Endodermal cell (in vitro differentiated cells): ENCODE results near the gene CTAGE9. TPM values are rescaled to one million over a fixed set of nuclear protein-coding genes. Genes with fewer than 3 reads are reported as not detected.

ENCODE experiments used
- DNase-seq: peaks from one replicate; pipeline ENCODE4 v3.0.0-alpha.2; 2017
- H3K27ac ChIP-seq: 2 replicates; pipeline ENCODE4 v1.5.1; 2013; ENCODE audit warnings: mild to moderate bottlenecking, low read depth, low read length, moderate library complexity
- H3K27me3 ChIP-seq: 2 replicates; pipeline ENCODE4 v1.6.1; 2013; ENCODE audit warnings: mild to moderate bottlenecking, low read length, moderate library complexity; ENCODE audit not compliant: insufficient read depth, control insufficient read depth, poor library complexity, severe bottlenecking
- H3K36me3 ChIP-seq: 2 replicates; pipeline ENCODE4 v1.7.0; 2013; ENCODE audit warnings: mild to moderate bottlenecking, low read length, moderate library complexity; ENCODE audit not compliant: control insufficient read depth, insufficient read depth
- H3K4me1 ChIP-seq: one replicate; pipeline ENCODE4 v1.7.0; 2013; ENCODE audit warnings: low read length; ENCODE audit not compliant: control insufficient read depth, insufficient read depth
- H3K4me3 ChIP-seq: 2 replicates; pipeline ENCODE4 v1.5.1; 2013; ENCODE audit warnings: mild to moderate bottlenecking, low read length, moderate library complexity
- H3K9ac ChIP-seq: 2 replicates; pipeline ENCODE4 v1.6.1; 2013; ENCODE audit warnings: mild to moderate bottlenecking, low read length, moderate library complexity; ENCODE audit not compliant: poor library complexity, severe bottlenecking; ENCODE audit errors: extremely low read depth
- H3K9me3 ChIP-seq: 2 replicates; pipeline ENCODE4 v1.6.1; 2013; ENCODE audit warnings: mild to moderate bottlenecking, low read length, moderate library complexity; ENCODE audit not compliant: control insufficient read depth
- H3K27ac Mint-ChIP-seq: 2 replicates; pipeline ENCODE4 v1.8.0; 2020; ENCODE audit warnings: mixed read lengths
- H3K27me3 Mint-ChIP-seq: 2 replicates; pipeline ENCODE4 v1.8.0; 2021; ENCODE audit warnings: mild to moderate bottlenecking, mixed read lengths; ENCODE audit not compliant: insufficient read depth
- H3K36me3 Mint-ChIP-seq: 2 replicates; pipeline ENCODE4 v1.8.0; 2020; ENCODE audit warnings: low read depth, mixed read lengths
- H3K4me1 Mint-ChIP-seq: 2 replicates; pipeline ENCODE4 v1.8.0; 2020; ENCODE audit warnings: mixed read lengths
- H3K4me3 Mint-ChIP-seq: 2 replicates; pipeline ENCODE4 v1.8.0; 2020; ENCODE audit warnings: mild to moderate bottlenecking, moderate library complexity, mixed read lengths
- H3K9me3 Mint-ChIP-seq: 2 replicates; pipeline ENCODE4 v1.8.0; 2020; ENCODE audit warnings: mild to moderate bottlenecking, mixed read lengths
- CTCF ChIP-seq: fragments of 200-600 bp; sonication (generic); conservative IDR thresholded peaks from 2 replicates; pipeline ENCODE4 v1.5.0; 2021; ENCODE audit warnings: antibody characterized with exemption, mild to moderate bottlenecking
- WGBS, 2 experiments: methylation state at CpG; one replicate each; pipeline versions ENCODE4 v1.1.5 to v1.1.7; 2013; ENCODE audit warnings: missing lambda C conversion rate in 2 of 2, mixed read lengths in 1 of 2; ENCODE audit not compliant: insufficient coverage in 1 of 2, insufficient read length in 1 of 2; 5-methylcytosine and 5-hydroxymethylcytosine counted together
- total RNA-seq, 2 donors: library from RNA; stranded (reverse); fragmentation: NEBNext Ultra II Directional in 1 of 2; extraction: Animal tissue kit (Norgen Biotek cat#: 25700) in 1 of 2; gene quantifications; 2 replicates in 1 of 2; 3 replicates in 1 of 2; pipeline ENCODE4 v1.2.1, GENCODE V29; 2021

The CTAGE9 gene
- total RNA-seq, 2 donors from 2014 or later = not detected

- H3K36me3 ChIP-seq = no peaks in the 10 kb centered on the region
- no peak overlapping the region for H3K27ac ChIP-seq
- Mint-ChIP-seq H3K4me1 (peaks cover 1% of the 10 kb centered on the region), H3K27me3 (no peaks in the 10 kb centered on the region), H3K36me3 (no peaks in the 10 kb centered on the region), H3K9me3 (peaks cover 3% of the 10 kb centered on the region), H3K4me3 (no peak overlapping the region), H3K27ac (no peak overlapping the region)
- no peak for TF ChIP-seq CTCF
- no peak for DNase-seq
- no peak overlapping the region for H3K9ac ChIP-seq
- H3K27me3 ChIP-seq = no peaks in the 10 kb centered on the region
- H3K9me3 ChIP-seq = peaks cover 4% of the 10 kb centered on the region
- 97% methylated on average over 4 to 6 of the region's 7 CpGs for WGBS, 2 experiments
- H3K4me3 ChIP-seq = no peak overlapping the region
- no peaks in the 10 kb centered on the region for H3K4me1 ChIP-seq
These were observed 38.2 kb upstream of the CTAGE9 start for GRCh38 chr6:131749023-131749422.

- Mint-ChIP-seq H3K36me3 (no peaks in the 10 kb centered on the region), H3K27ac (no peak overlapping the region), H3K27me3 (no peaks in the 10 kb centered on the region), H3K9me3 (peaks cover 2% of the 10 kb centered on the region), H3K4me1 (peaks cover 1% of the 10 kb centered on the region), H3K4me3 (no peak overlapping the region)
- H3K36me3 ChIP-seq = no peaks in the 10 kb centered on the region
- H3K9me3 ChIP-seq = peaks cover 1% of the 10 kb centered on the region
- no peak overlapping the region for H3K9ac ChIP-seq
- H3K27ac ChIP-seq = no peak overlapping the region
- 86% methylated on average over 1 to 7 of the region's 7 CpGs for WGBS, 2 experiments
- no peak for TF ChIP-seq CTCF
- no peak overlapping the region for H3K4me3 ChIP-seq
- no peaks in the 10 kb centered on the region for H3K4me1 ChIP-seq
- no peaks in the 10 kb centered on the region for H3K27me3 ChIP-seq
- no peak for DNase-seq
These were observed 37.1 kb upstream of the CTAGE9 start for GRCh38 chr6:131747821-131748353.

GRCh38 chr6:131745476-131745875, 34.7 kb upstream of the CTAGE9 start:
- WGBS, 2 experiments = 93 to 100% methylated on average over 1 to 5 of the region's 5 CpGs
- Histone ChIP-seq H3K9me3 (no peaks in the 10 kb centered on the region), H3K4me1 (no peaks in the 10 kb centered on the region), H3K4me3 (no peak overlapping the region), H3K27ac (no peak overlapping the region), H3K27me3 (no peaks in the 10 kb centered on the region), H3K36me3 (no peaks in the 10 kb centered on the region), H3K9ac (no peak overlapping the region)
- DNase-seq = no peak
- Mint-ChIP-seq H3K4me1 (peaks cover 1% of the 10 kb centered on the region), H3K27me3 (no peaks in the 10 kb centered on the region), H3K4me3 (no peak overlapping the region), H3K27ac (no peak overlapping the region), H3K36me3 (no peaks in the 10 kb centered on the region), H3K9me3 (no peaks in the 10 kb centered on the region)
- TF ChIP-seq CTCF = no peak
